Stimulated activated CD8-positive, alpha-beta memory T cell treated with anti-CD3 and anti-CD28 coated beads, Interleukin-4, amount 100 ng/mL, for 4 hours (primary cell): Measurements from ENCODE around the gene AFMID.
"Not testable (repeated sequence)": the region's sequence is repeated elsewhere in the genome, so short reads cannot be mapped to it uniquely, and the experiment has no call there.

Experiments used
- DNase-seq, 2 donors: peaks; one replicate each; pipeline ENCODE4 v3.0.0-alpha.2; 2020; ENCODE audit warnings: low read depth in 2 of 2, low spot score in 1 of 2

AFMID gene, protein sequence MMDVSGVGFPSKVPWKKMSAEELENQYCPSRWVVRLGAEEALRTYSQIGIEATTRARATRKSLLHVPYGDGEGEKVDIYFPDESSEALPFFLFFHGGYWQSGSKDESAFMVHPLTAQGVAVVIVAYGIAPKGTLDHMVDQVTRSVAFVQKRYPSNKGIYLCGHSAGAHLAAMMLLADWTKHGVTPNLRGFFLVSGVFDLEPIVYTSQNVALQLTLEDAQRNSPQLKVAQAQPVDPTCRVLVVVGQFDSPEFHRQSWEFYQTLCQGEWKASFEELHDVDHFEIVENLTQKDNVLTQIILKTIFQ

GRCh38 chr17:78186692-78187595, at the start of gene AFMID, which contains the start of gene TK1:
AFMID (plus strand) TSS chr17:78187362; CDS start chr17:78187371, 9 bp downstream.
TK1 (minus strand) TSS chr17:78187052; CDS start chr17:78186994, 58 bp downstream.
- peak; percentile 26 to 49 for DNase-seq

GRCh38 chr17:78137392-78138203, 49.6 kb upstream of the AFMID start:
- no peak for DNase-seq

- no peak for DNase-seq
Observed at GRCh38 chr17:78138204-78139060, 48.7 kb upstream of the AFMID start.

DNA sequence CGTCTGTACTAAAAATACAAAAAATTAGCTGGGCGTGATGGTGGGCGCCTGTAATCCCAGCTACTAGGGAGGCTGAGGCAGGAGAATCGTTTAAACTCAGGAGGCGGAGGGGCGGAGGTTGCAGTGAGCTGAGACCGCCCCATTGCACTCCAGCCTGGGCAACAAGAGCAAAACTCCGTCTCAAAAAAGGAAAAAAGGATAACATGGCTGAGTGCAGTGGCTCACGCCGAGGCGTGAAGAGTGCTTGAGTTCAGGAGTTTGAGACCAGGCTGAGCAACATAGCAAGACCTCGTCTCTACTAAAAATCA, 47.3 kb upstream of the AFMID start:
- not testable (repeated sequence) for DNase-seq

- peak; percentile 82 for DNase-seq
Observed at GRCh38 chr17:78140169-78141051, 46.8 kb upstream of the AFMID start.

DNA sequence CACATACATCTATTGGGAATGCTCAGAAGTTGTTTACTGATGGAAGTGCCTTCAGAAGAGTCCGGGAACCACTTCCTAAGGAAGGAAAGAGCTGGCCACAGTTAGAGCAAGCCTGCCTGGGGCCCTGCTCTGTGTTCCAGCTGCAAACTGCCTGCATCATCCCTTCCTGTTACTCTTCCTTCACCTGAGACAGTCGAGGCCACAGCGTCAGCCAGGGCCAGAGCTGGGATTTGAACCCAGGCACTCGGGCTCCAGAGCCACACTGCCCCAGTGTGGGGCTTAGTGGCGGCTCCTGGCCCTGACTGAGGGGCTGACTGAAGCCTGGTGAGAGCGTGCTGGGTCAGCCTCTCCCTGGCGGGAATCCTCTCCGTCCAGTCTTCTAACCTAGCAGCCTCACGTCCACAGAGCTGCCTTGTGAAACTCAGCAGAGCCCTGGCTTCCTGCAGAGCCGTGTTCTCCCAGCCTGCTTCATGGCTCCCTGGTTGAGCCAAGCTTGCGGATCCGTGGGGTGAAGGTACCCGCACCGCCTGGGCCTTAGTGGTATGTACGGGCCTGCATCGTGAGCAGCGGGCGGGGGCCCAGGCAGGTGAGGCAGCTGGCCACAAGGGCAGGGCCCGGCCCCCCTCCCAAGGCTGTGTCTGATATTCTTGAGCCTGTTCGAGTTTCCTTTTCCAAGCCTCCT, 45.6 kb upstream of the AFMID start:
- DNase-seq: no peak

DNA sequence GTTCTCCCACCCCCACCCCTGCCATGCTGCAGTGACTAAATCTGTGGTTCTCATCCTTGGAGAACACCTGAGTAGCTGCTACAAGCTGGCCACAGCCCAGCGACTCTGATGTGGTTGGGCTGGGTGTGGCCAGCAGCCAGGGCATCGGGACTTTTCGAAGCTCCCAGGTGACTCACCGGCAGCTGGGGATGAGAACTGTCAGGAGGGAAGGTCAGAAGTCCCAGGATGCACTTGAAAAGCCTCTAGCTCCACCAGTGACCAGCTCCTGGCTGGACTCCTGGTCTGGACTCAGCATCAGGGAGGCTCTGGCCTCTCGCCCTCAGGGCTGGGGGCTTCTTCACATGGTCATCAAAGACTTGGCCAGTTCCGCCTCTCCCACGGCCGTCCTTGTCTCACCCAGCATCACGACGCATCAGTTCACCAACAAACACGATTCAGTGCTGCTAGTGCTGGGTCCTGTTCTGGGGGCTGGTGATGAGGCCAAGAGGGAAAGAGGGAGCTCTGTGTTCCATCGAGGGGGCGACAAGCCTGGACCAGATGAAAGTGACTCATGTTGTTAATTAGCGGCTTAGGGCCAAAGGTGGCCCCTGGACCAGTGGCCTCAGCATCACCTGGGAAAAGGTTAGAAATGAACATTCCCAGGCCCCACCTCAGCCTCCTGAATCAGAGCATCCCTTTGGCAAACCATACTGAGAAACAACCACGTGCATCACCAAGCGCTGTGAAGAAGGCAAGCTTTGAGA, 44.9 kb upstream of the AFMID start:
- no peak for DNase-seq

DNA sequence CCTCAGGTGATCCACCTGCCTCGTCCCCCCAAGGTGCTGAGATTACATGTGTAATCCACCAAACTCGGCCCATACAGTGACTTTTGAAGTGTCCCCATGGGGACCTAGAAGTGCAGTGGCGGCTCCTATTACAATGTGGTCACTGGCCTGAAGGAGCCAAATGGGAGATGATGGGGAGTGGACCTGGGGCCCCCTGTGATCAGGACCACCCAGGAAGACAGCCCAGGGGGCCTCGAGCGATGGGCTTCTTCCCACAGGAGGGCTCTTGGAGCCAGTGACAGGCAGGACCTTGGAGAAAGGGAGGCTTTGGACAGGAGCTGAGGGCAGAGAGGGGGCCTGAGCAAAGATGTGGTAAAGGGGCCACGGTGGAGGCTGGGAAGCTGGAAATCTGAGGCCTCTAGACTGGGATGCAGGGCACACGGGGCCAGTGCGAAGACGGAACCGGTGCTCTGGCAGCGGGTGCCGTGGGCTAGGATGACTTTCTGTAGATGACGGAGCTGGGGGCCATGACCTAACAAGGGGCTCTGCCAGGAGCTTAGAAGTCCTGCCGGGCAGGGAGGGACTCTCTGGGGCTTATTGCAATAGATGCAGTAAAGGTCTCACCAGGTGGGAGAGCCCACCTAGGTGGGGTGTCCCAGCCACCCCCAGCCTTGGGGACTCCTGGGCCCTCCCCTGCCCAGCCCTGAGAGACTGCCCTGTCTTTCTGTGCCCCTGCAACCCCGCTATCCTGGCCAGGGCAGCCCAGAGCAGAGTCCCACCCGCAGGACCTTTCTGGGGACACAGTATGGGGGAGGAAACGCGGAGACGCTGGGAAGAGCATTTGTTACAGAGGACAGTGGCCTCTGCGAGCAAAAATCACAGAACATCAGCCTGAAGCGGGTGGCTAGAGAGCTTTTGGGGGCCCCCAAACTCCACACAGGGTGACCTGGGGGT, 43.7 kb upstream of the AFMID start:
- DNase-seq: no peak

- no peak for DNase-seq
Observed at GRCh38 chr17:78144147-78144719, 42.9 kb upstream of the AFMID start.

DNA sequence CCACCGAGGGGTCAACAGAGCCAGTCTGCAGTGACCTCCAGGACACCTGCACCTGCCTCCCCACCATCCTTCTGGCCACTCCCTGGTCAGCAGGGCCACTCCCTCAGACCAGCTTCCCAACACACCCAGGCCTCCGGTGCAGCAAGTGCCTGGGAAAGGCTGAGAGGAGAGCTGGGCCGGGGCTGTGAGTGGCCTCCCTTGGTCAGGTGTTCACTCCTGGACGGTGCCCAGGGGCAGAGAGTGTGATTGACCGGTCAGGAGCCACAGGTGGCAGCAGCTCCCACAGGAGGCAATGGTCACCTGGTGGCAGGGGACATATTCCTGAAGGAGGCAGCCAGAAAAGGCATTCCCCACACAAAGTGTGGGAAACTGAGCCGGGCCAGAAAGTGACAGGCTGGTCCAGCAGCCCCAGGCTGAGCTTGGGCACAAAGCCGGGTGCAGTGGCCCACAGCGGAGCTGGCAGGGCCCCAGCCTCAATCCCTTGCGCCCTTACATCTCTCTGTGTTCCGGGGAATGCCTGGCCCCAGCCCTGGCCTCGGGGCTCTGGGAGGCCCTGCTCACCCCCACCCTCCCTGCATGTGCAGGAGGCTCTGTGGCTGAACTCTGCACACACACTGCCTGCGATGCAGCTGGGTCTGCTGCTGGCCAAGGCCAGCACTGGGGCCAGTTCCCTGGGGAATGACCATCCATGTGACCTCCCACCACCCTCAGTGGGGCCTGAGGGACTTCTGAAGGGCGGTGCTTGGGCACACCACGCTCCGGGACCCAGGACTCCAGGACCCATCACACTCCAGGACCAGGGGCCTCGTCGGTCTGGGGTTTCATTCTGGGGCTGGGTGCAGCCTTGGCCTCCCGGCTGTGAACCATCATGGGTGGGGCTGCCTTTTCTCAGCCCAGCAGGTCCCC, 42.2 kb upstream of the AFMID start:
- DNase-seq: no peak

DNA sequence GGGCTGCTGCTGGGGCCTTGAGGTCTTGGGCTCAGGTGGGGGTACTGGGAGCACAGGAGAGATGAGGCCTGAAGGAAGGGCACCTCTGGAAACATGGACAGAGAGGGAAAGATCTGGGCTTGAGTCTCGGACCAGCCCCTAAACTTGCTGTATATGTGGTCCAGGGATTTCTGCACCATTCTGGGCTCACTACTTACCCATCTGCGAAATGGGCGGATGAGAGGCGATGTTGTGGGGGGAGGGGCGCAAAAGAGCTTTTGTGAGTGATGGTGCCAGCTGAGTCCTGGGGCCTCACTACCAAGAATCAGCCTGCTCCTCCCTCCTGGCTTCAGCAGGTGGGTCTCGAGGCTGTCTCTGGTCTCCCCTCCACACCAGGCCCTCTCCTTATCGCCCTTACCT, 40.7 kb upstream of the AFMID start:
- DNase-seq: no peak

DNA sequence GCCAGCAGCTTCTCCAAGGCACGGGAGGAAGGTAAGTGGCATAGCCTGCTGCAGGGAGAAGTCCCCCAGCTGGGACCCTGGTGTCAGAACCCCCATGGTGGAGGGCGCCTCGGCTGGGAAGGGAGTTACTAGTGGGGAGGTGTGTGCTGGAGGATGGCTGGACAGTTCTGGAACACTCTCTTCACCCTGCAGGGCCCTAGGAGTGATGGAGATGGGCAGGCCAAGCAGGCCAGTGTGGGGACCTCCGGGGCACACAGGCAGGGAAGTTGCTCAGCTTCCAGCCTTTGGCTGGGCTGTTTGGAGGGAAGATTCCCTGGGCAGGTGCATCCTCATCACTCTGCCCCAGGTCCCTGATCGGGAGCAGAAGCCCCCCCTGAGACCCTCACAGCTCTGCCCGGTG, 40.3 kb upstream of the AFMID start:
- no peak for DNase-seq

- DNase-seq: no peak
Observed at GRCh38 chr17:78147315-78147998, 39.7 kb upstream of the AFMID start.

- DNase-seq: no peak
Observed at GRCh38 chr17:78148286-78149016, 38.7 kb upstream of the AFMID start.
